Breast epithelium (tissue), 3 donors: ENCODE results near the gene IGF2BP1.
"Not testable (repeated sequence)": the region's sequence is repeated elsewhere in the genome, so short reads cannot be mapped to it uniquely, and the experiment has no call there.

Source experiments
- CTCF ChIP-seq, 3 donors: fragments of 450-650 bp; IDR thresholded peaks; one replicate each; pipeline ENCODE4 v1.5.1; 2016 to 2017; ENCODE audit warnings: antibody characterized with exemption in 3 of 3, mild to moderate bottlenecking in 3 of 3, moderate library complexity in 3 of 3
- POLR2A ChIP-seq: fragments of 450-650 bp; IDR thresholded peaks from one replicate; pipeline ENCODE4 v1.6.1; 2016; ENCODE audit warnings: antibody characterized with exemption, mild to moderate bottlenecking, moderate library complexity
- POLR2AphosphoS5 ChIP-seq, 3 donors: sonication (generic); formaldehyde crosslinking; IDR thresholded peaks; one replicate each; pipeline ENCODE4 v1.6.1; 2017; ENCODE audit warnings: antibody characterized with exemption in 3 of 3

GRCh38 chr17:49039518-49039917 is 42.3 kb downstream of the IGF2BP1 start:
- TF ChIP-seq CTCF (IDR thresholded peaks at IDR 0.05); POLR2AphosphoS5 (IDR thresholded peaks at IDR 0.05); POLR2A: not testable (repeated sequence)
